ENCODE data around the gene GRID2.

DNA sequence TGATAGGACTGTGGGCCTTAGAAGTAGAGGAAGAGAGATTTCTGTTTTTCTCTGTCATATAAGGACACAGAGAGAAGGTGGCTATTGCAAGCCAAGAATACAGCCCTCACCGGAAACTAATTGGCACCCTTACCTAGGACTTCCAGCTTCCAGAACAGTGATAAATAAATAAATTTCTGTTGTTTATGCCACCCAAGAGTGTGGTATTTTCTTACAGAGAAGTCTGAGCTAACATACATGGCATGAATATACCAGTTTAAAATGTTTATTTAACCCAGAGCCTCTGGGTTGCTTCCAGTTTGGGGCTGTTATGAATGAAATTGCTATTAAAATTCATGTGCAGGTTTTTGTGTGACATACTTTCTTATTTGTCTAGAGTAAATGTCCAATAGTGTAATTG is 870.8 kb downstream of the GRID2 start:
- TF ChIP-seq, protein P1, sequence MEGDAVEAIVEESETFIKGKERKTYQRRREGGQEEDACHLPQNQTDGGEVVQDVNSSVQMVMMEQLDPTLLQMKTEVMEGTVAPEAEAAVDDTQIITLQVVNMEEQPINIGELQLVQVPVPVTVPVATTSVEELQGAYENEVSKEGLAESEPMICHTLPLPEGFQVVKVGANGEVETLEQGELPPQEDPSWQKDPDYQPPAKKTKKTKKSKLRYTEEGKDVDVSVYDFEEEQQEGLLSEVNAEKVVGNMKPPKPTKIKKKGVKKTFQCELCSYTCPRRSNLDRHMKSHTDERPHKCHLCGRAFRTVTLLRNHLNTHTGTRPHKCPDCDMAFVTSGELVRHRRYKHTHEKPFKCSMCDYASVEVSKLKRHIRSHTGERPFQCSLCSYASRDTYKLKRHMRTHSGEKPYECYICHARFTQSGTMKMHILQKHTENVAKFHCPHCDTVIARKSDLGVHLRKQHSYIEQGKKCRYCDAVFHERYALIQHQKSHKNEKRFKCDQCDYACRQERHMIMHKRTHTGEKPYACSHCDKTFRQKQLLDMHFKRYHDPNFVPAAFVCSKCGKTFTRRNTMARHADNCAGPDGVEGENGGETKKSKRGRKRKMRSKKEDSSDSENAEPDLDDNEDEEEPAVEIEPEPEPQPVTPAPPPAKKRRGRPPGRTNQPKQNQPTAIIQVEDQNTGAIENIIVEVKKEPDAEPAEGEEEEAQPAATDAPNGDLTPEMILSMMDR (IDR thresholded peaks at IDR 0.05) = no peak
- no peak for TF ChIP-seq POLR2A (IDR thresholded peaks at IDR 0.05)

Data from breast epithelium (tissue), 3 donors.